Measurements from ENCODE around the gene PHLDA1.

- TF ChIP-seq POLR2AphosphoS5 (IDR thresholded peaks at IDR 0.05; ENCODE audit: low read depth, low read length): no peak
- TF ChIP-seq CTCF (IDR thresholded peaks at IDR 0.05): no peak
- TF ChIP-seq REST (IDR thresholded peaks at IDR 0.05; ENCODE audit: insufficient read depth in 1 of 2, low read depth in 2 of 2, low read length in 1 of 2): no peak
- no peak; the same call in 1 of the 2 replicates for TF ChIP-seq TCF7L2 (IDR thresholded peaks at IDR 0.05; ENCODE audit: low read depth, low read length)
- TF ChIP-seq SIN3A (IDR thresholded peaks at IDR 0.05; ENCODE audit: borderline replicate concordance, insufficient read depth, low read depth, low read length): no peak
Observed at GRCh38 chr12:76031081-76031413, 529 bp downstream of the PHLDA1 start.

Measured in Panc1 (cell line).